ENCODE data around the gene DAGLB.

DNA sequence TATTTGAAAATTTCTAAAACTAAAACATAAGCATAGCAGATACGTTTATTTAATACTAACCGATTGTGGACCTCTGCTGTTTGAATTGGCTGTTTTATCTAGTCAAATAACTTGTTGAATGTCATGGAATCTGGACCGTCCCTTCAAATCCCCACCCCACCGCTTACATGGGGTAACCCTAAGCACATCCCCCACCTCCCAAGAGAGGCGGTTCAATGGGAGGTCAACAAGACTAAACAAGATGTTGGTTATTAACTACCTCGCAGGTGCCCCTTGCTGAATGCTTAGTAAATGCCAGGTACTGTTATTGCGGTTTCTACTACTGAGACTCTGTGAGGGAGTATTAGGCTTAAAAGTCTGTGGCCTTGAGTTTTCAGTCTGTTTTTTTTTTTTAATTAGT lies 70.9 kb downstream of the DAGLB start:
- TF ChIP-seq, protein P1, sequence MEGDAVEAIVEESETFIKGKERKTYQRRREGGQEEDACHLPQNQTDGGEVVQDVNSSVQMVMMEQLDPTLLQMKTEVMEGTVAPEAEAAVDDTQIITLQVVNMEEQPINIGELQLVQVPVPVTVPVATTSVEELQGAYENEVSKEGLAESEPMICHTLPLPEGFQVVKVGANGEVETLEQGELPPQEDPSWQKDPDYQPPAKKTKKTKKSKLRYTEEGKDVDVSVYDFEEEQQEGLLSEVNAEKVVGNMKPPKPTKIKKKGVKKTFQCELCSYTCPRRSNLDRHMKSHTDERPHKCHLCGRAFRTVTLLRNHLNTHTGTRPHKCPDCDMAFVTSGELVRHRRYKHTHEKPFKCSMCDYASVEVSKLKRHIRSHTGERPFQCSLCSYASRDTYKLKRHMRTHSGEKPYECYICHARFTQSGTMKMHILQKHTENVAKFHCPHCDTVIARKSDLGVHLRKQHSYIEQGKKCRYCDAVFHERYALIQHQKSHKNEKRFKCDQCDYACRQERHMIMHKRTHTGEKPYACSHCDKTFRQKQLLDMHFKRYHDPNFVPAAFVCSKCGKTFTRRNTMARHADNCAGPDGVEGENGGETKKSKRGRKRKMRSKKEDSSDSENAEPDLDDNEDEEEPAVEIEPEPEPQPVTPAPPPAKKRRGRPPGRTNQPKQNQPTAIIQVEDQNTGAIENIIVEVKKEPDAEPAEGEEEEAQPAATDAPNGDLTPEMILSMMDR (IDR thresholded peaks at IDR 0.05 in 8 of 11, conservative IDR thresholded peaks at IDR 0.05 in 3 of 11), result no peak
- TF ChIP-seq POLR2A (IDR thresholded peaks at IDR 0.05), result no peak
- TF ChIP-seq POLR2AphosphoS5 (IDR thresholded peaks at IDR 0.05), result no peak
